GM20000 (cell line): ENCODE measurements around the gene ZNF521.

ENCODE experiments used
- DNase-seq: peaks from one replicate; pipeline ENCODE4 v3.0.0; 2012; ENCODE audit warnings: low spot score
- CTCF ChIP-seq: IDR thresholded peaks from 2 replicates; pipeline ENCODE4 v1.5.1; 2012; ENCODE audit warnings: mild to moderate bottlenecking, control low read depth; ENCODE audit errors: extremely low read depth, missing control alignments

ZNF521 gene

GRCh38 chr18:25351777-25352628, at the start of gene ZNF521:
Gene ZNF521 (minus strand): TSS chr18:25352166. CDS start chr18:25350946, 1,220 bp downstream.
- TF ChIP-seq CTCF, result no peak
- DNase-seq, result peak; percentile 84

- TF ChIP-seq CTCF, result no peak
- DNase-seq, result no peak
Observed at GRCh38 chr18:25399554-25399953, 47.6 kb upstream of the ZNF521 start.

DNA sequence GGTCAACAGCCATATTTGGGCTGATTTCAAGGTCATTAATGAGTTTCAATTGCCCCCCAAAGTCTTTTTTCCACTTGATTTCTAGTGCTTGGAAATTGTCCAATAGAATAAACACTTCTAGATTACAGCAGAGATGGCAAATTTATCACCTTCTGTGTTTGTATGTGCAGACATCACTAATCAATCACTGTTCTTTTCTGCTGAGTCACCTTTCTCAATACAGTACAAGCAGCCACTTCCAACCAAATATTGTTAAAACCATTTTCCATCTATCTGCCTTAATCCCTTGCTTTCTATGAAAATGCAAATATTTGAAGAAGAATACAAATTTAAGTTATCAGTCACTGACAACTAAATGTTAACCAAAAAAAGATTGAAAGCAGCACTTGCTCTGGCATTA, 40.2 kb upstream of the ZNF521 start:
- DNase-seq, result no peak
- no peak for TF ChIP-seq CTCF

DNA sequence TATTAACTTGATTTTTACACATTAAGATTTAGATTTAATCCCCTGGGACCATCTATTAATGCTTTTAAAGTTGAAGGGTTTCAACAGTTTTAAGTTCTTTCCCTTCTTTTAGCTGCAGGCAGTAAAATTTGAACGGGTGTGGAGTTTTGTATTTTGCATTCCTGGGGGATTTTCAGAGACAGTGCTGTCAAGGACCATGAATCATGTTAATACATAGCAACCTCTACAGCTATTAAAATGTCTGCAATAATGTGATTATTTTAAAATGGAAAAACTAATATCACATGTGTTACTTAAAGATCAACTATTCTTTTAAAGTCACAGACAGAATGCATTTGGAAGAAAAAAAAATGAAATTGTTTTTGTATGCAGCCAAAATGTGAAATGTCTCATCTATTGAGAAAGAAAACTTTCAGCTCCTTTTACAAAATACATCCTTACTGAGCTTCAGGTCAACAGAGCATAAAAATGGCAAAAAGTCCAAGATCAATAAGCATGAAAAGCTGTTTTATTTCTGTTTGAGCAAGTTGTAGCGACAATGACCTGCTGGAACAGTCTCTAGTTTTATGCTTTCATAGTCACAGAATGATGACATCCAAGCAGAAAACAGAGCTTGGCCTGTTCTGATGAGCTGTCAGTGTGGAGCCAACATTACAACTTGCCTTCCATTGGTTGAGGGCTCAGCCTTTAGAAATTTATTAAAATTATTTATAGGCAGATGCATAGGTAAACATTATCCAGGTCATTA, 21.6 kb upstream of the ZNF521 start:
- no peak for TF ChIP-seq CTCF
- DNase-seq, result no peak

- no peak for TF ChIP-seq CTCF
- DNase-seq, result no peak
Observed at GRCh38 chr18:25370391-25370790, 18.4 kb upstream of the ZNF521 start.

- no peak for DNase-seq
- no peak for TF ChIP-seq CTCF
Observed at GRCh38 chr18:25365242-25365641, 13.3 kb upstream of the ZNF521 start.

DNA sequence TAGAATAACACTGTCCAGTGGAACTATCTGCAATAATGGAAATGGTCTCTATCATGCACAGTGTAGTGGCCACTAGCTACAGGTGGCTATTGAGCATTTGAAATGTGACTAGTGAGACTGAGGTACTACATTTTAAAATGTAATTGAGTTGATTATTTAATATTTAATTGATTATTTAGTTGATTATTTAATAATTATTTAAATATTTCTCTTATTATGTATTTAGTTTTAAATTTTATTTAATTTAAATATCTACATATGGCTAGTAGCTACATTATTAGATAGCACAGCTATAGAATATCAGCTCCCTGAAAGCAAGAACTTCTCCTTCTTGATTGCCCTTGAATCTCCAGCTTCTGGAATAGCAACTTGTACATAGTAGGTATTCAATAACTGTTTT, 12.8 kb upstream of the ZNF521 start:
- no peak for TF ChIP-seq CTCF
- DNase-seq, result no peak
